DMS79 treated with DMSO at 0.1 percent for 48 hours (cell line): ENCODE data around the gene MMP28.

ENCODE experiments used
- DNase-seq: peaks from one replicate; lab custom pipeline; 2025; lab: John Stamatoyannopoulos, UW

The MMP28 gene, protein sequence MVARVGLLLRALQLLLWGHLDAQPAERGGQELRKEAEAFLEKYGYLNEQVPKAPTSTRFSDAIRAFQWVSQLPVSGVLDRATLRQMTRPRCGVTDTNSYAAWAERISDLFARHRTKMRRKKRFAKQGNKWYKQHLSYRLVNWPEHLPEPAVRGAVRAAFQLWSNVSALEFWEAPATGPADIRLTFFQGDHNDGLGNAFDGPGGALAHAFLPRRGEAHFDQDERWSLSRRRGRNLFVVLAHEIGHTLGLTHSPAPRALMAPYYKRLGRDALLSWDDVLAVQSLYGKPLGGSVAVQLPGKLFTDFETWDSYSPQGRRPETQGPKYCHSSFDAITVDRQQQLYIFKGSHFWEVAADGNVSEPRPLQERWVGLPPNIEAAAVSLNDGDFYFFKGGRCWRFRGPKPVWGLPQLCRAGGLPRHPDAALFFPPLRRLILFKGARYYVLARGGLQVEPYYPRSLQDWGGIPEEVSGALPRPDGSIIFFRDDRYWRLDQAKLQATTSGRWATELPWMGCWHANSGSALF

DNA sequence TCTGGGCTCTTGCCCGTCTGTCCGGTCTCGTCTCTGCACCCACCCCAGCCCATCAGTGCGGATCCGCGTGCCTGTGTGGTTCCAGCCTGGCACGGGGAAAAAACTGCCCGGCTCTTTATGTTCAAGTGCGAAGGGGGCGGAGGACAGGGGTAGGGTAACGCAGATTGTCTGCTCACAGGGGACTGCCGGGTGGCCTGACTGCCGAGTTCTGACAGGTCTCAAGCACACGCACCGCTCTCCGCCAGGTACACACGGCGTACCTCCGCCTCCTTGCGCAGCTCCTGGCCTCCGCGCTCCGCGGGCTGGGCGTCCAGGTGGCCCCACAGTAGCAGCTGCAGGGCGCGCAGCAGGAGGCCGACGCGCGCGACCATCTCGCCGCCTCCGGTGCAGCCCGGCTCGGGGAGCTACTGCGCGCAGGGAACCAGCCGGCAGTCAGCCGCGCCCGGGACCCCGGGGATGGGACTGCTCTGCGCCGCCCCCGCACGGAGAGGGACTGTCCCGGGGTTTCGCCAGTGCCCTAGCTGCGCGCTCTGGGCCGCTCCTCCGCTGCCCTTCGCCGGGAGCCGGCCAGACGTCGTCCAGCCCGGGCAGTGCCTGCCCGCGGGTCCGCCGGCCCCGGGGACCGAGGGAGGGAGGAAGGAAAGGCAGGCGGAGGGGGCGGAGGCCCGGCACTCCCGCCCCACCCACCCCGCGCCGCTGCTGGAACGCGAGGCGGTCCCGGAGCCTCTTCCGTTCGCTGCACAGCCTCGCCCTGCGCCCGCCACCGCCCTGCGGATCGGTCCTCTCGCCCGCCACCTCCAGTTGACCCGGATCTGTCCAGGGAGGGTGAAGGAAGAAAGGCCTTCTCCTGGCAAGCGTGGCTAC lies at the start of gene MMP28:
TSS of gene MMP28 (minus strand) at position 635 of the 864 bp plus-strand sequence. CDS start at position 371, 264 bp downstream.
- peak; percentile 33 for DNase-seq

DNA sequence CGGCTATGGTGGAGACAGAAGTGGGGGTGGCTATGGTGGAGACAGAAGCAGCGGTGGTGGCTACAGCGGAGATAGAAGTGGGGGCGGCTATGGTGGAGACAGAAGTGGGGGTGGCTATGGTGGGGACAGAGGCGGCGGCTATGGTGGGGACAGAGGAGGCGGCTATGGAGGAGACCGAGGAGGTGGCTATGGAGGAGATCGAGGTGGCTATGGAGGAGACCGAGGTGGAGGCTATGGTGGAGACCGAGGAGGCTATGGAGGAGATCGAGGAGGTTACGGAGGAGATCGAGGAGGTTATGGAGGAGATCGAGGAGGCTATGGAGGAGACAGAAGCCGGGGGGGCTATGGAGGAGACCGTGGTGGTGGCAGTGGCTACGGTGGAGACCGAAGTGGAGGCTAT lies 49.1 kb upstream of the MMP28 start:
- no peak for DNase-seq

- no peak for DNase-seq
These were observed 48.3 kb upstream of the MMP28 start for GRCh38 chr17:35843698-35844097.

- no peak for DNase-seq
These were observed 46.8 kb upstream of the MMP28 start for GRCh38 chr17:35842239-35842638.

DNA sequence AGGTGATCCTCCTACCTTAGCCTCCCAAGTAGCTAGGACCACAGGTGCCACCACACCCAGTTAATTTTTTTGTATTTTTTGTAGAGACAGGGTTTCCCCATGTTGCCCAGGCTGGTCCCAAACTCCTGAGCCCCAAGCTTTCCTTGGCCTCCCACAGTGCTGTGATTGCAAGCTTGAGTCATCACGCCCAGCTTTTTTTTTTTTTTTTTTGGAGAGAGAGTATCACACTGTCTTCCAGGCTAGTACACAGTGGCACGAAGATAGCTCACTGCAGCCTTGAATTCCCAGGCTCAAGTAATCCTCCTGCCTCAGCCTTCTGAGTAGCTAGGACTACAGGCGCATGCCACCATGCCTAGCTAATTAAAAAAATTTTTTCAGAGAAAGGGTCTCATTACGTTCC lies 46.1 kb upstream of the MMP28 start:
- no peak for DNase-seq

GRCh38 chr17:35841101-35841500 lies 45.7 kb upstream of the MMP28 start:
- DNase-seq = no peak

DNA sequence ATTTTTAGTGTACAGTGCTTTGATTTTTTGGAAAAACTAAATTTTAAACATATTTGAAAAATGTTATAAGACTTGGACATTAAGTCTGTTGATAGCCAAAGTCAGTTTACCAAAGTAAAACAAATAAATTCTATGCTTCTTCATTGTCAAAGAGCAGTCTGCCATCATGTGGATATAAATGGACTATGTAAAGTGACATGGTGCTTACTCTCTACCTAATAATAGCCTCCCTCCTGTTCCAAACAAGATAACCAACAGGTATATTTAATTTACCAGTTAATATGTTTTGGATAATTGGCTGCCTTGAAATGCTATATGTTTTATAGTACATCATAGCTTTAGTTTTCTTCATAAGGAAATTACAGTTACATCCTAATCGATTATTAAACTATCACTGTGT lies 29.8 kb upstream of the MMP28 start:
- DNase-seq = no peak

DNA sequence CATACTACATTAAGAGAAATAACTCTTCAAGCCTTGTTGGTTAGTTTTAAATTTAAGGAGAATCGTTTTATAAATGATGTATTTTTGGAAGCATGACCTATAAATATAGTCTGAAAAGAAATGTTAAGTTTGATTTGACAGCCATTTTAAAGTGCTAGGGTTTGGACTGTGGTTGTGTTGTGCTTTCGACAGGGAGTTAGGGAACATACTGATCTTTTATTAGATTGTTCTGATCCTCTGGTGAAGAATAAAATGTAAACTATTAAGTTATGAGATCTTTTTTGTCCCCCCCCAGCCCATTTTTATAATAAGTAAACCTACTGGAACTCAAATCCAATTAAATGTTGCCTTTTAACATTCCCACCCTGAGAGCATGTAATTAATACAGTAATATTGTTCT lies 25.9 kb upstream of the MMP28 start:
- no peak for DNase-seq

GRCh38 chr17:35819455-35819854 lies 24.0 kb upstream of the MMP28 start:
- DNase-seq = no peak

GRCh38 chr17:35817196-35817595 lies 21.8 kb upstream of the MMP28 start:
- no peak for DNase-seq

GRCh38 chr17:35816723-35817122 lies 21.3 kb upstream of the MMP28 start:
- DNase-seq = no peak

DNA sequence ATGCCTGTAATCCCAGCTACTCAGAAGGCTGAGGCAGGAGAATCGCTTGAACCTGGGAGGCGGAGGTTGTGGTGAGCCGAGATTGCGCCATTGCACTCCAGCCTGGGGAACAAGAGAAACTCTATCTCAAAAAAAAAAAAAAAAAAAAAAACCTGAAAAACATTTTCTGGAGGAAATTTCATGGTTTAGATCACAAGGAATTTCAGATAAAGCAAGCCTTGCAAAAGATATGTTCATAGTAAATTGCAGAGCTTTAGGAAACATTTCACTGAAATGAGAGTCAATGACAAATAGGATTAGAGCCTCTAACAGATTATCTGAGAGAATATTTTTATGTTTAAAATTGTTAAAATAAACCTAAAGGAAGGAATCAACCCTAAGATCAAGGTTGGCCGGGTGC lies 17.0 kb upstream of the MMP28 start:
- DNase-seq = no peak

DNA sequence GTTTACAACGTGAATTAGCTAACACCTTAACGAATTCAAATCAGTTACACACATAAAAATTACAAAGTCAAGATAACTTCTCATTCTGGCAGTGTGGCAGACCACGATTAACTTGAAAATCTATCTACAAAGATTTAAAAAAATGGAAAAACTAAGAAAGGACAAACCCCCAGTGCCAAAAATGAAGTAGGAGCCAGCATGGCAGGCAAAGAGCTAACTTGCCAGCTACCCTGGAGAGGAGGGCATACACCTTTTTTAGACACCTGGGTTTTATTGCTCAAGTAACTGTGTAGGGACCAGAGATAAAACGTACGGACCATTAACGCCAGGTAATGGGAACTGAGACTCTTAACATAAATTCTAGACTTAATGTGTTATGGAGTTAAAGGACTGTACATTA lies 16.3 kb upstream of the MMP28 start:
- no peak for DNase-seq

- no peak for DNase-seq
These were observed 14.5 kb upstream of the MMP28 start for GRCh38 chr17:35809855-35810461.

GRCh38 chr17:35808962-35809854 lies 13.8 kb upstream of the MMP28 start, which contains the start of gene TAF15:
TAF15 (plus strand) TSS chr17:35809484; CDS start chr17:35809570, 86 bp downstream.
- peak; percentile 99 for DNase-seq

GRCh38 chr17:35808240-35808961 lies 13.0 kb upstream of the MMP28 start:
- no peak for DNase-seq

GRCh38 chr17:35807371-35808144 lies 12.1 kb upstream of the MMP28 start:
- DNase-seq = no peak

GRCh38 chr17:35804658-35805192 lies 9.3 kb upstream of the MMP28 start:
- peak; percentile 82 for DNase-seq

DNA sequence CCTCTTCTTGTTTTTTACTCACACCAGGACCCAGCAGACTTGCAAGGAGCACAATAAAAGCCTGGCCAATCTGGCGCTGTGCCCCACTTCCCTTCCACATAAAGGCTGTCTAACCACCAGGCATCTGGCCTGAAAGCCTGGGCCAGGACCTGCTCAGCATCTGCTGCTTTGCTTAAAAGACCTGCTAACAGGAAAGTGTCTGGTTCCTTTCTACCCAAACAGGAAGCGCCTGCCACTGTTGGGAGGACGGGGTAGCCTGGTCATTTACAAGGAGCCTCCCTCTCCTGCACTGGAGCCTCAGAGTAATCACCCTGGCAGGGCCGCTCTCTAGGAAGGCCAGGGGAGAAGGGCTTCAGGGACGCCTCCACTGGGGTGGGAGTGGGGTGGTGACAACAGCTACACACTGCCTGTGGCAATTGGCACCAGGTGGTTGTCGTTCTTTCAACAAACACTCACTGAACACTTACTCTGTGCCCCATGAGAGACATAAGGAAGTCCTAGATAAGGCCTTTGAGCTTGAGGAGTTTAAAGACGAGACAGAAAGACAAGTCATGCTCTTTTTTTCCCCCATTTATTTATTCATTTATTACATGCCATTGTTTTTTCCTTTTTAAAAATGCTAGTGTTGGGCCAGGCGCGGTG lies 6.3 kb upstream of the MMP28 start:
- peak; percentile 15 for DNase-seq
